ENCODE data around the gene CDH1.
A peak's percentile ranks its signal among the peaks of the same experiment; 100 is the strongest.
"Not testable (repeated sequence)": the region's sequence is repeated elsewhere in the genome, so short reads cannot be mapped to it uniquely, and the experiment has no call there.

CDH1 gene

DNA sequence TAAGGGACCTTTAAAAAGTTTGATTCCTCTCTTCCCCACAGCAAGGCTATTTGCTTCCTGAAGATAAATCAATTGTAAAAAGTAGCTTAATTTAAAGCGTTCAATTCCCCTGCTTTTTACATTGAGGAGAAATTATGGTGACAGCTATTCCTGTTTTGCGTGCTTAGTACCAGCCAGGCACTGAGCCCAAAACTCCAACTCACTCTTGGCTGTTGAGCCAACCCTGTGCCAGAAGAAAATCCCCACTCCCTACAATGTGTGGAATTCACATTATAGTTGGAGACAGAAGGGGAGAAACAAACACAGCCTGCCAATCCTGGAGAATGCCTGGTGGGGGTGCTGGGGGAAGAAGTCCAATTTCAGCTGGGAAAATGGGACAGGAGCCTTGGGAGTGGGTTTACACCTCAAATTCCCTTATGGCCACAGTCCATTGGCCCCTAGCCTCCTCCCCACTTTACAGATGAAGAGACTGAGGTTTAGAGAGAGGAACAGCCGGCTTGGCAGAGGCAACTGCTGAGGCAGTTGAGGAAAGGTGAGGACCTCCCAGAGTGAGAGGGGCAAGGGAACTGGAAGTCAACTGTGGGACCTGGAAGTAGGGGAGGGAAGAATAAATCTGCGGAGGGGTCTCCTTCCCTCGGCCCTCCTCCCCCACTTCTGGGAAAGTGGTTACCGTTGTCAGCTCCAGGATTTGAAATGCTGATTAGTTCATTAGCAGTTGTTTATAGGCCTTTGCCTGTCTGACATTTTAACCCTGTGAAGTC lies 26.1 kb downstream of the CDH1 start:
- peak; percentile 74 for DNase-seq (ENCODE audit: low spot score)

DNA sequence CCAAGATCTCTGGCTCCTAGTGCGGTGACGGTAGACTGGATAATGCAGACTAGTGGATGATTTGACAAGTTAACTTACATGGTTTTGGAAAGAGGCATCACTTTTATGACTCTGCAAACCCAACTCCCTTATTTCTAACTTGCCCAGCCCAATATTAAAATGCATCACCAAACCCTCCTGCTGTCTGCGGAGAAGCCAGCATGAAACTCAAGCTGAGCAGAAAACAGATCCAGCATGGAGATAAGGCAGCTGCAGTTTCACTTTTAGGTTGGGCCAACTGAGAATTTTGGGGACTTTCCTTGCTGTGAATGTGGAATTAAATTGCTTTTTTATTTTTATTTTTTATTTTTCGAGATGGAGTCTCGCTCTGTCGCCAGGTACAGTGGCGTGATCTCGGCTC lies 27.8 kb downstream of the CDH1 start:
- no peak for DNase-seq (ENCODE audit: low spot score)

DNA sequence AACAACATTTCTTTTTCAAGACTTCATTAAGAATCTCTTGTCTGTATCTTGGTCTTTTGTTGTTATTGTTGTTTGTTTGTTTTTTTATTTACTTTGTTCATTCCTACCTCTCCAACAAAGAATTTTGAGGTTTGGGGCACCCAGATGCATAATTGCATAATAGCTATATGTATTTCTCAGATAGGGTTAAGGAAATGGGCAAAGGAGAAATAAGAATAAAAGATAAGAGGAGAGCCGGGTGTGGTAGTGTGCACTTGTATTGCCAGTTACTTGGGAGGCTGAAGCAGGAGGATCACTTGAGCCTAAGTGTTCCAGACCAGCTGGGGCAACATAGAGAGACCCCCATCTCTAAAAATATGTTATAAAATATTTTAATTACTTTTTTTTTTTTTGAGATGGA lies 30.5 kb downstream of the CDH1 start:
- no peak for DNase-seq (ENCODE audit: low spot score)

DNA sequence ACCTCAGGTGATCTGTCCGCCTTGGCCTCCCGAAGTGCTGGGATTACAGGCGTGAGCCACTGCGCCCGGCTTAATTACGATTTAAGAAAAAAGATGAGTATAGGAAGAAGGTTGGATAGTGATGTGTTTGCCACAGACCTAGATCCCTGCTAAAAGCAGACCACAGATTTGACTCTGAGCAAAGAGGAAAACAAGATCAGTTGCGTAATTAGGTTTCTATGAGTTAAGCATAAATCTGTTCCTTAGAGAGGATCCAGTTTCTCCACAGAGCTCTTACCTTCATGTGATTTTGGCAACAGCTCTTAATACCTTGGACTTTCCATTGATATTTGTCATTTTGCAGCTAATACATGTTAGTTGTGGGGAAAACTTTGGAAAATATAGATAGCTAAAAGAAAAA lies 31.1 kb downstream of the CDH1 start:
- no peak for DNase-seq (ENCODE audit: low spot score)

DNA sequence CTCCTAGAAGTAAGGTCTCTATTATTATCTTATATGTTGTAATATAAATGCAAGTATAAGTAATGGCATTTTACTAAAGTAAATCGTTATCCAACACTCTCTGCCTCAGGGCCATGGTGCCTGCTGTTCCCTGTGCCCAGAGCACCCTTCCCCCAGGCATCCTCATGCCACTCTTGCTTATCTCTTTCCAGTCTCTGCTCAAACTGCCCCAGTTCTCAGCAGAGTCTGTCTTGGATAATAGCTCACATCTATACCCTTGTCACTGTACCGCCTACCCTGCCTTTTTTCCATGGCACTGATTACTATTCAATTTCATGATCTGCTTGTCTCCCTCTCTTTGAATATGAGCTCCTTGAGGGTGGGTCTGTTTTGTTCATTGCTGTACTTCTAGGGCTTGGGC lies 31.7 kb downstream of the CDH1 start:
- no peak for DNase-seq (ENCODE audit: low spot score)

DNA sequence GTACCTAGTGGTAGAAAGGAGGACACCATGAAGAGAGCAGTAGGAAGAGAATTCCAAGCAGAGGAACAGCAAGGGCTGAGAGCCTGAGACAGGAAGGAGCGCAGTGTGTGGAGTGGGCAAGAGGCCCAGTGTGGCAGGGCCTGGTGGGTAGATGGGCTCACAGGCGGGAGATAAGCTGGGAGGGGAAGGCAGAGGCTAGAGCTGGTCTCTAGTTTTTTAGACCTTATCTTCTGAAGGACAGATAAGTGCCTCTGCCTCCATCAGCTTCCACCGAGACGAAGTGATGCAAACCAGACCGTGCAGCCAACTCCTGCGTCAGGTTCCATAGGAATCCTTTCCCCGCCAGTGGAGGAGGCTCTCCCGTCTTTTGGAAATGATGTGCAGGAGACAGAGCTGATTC lies 33.6 kb downstream of the CDH1 start:
- DNase-seq (ENCODE audit: low spot score): no peak

DNA sequence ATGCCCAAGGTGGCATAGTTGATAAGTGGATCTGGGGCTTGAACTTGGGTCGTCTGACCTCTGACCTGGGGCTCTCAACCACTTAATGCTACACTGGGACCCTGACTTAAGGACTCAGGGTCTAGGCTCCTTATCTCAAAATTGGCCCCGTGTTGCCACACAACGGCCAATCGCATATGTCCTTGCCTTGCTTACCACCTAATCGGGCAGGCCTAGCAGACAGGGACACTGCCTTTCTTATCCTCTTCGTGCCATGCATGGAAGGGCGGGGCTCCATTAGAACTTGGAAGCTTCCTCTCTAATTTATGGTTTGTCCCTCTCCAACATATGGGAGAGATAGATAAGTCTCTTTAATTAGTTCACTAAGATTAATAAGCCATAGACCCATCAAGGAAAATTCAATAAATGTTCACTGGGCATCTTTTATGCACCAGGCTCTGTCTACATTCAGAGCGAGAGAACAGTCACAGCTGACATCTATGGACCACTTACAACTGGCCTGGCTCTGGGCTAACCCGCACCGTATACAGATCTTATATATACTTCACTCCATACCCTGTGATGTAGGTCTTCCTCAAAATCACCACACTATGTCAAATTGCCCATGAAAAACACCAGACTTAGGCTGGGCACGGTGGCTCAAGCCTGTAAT lies 35.1 kb downstream of the CDH1 start:
- DNase-seq (ENCODE audit: low spot score): no peak

DNA sequence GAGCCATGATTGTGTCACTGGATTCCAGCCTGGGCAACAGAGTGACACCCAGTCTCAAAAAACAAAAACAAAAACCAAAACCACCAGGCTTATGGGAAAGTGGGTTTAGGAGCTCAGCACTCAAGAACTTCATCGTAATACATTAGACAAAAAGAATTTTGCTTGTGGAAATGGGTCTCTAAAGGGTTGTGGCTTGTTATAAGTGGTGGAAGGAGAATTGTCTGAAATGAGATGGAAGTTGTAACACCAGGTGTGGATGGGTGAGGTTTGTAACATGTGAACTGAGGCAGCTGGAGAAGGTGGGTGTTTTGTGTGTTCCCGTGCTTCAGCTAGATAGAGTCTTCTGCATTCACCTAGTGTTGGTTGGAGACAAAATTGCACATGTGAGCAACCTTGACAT lies 35.8 kb downstream of the CDH1 start:
- no peak for DNase-seq (ENCODE audit: low spot score)

DNA sequence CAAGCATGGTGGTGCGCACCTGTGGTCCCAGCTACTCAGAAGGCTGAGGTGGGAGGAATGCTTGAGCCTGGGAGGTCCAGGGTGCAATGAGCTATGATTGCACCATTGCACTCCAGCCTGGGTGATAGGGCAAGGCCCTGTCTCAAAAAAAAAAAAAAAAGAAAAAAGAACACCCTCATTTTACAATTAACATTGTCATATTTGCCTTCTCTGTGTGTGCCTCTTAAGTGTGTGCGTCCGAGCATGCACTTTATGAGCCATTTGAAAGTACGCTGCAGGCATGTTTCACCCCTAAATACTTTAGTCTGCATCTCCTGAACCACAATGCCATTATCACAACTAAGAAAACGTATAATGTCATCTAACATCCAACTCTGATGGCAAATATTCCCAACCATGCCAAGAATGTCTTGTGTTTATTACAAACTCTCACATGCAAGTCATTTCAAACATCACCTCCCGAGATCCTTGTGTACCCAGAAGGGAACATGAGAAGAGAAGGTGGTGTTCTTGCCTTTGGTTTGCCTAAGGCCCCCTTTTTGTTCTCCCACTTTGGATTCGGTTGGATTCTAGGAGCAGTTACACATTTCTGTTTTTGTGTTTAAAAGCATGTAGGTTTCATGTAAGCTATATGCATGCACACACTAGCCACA lies 38.0 kb downstream of the CDH1 start:
- no peak for DNase-seq (ENCODE audit: low spot score)

DNA sequence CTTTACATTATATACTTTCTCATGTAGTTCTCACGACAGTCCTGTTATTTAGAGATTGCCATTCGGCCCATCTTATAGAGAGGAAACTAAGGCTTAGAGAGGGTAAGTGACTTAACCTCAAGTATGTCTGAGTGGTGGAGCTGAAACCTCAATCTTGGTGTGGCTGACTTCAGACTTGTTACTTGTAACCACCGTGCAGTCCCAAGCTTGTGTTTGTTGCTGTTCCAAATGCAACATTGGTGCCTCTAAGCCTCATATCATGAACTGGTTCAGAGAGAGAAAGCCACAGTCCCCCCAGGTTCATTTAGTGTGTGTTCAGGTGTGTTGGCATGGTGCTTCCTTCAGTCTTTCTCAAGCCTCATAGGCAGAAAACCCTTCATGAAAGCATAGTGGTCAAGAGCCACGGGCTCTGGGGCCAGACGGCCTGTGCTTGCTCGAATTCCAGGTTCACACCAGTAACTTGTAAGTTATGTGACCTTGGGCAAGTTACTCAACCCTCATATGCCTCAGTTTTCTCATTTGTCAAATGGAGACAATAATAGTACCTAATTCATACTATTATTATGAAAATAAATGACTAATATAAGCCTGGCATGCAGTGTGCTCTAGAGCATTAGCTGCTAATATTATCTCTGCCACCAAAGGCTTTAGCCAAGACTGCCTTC lies 39.9 kb downstream of the CDH1 start:
- no peak for DNase-seq (ENCODE audit: low spot score)

DNA sequence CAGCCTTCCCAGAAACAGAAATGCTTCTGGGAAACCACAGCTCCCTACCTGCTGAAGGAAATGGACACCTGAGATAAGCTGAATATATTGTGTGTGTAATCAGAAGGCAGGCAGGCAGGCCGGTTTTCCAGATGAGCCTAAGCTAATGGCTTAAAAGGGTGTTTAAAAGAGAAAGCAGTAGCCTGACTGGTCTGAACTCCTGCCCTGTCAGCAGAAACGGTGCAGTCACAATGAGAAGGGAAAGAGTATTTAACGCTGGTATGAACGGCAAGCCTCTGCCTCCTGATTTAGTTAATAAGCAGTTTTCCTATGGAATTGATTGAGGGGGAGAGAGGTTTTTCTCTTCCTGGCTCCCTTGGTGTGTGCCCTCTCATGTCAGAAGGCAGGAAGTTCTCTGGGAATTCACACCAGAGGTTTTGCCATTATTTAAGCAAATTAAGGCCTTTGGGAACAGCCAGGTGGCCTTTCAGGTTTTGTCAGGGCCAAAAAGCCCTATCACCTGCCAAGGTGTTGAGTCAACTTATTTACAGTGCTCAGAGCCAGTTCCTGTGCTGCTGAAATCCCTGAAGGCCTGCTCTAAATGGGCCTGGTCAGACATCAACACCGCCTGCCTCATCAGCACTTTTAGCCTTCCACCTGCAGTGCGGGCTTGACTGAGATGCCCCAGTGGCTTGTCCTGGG lies 41.6 kb downstream of the CDH1 start:
- DNase-seq (ENCODE audit: low spot score): no peak

DNA sequence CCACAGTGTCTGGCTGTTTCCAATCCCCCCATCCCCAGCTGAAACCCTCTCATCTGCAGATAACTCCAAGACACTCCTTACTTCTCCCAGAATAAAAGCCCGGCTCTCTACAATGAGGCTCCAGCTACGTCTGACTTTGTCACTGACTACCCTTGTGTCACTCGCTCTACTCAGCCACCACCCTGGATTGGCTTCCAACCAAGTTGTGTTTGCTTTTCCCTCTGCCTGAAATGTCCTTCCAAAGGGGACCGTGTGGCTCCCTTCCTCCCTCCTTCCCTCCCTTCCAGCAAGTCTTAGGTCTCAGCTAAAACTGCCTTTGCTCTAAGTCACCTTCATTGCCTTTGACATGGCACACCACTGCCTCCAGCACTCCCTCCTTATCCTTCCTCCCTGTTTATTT lies 42.8 kb downstream of the CDH1 start:
- DNase-seq (ENCODE audit: low spot score): no peak

DNA sequence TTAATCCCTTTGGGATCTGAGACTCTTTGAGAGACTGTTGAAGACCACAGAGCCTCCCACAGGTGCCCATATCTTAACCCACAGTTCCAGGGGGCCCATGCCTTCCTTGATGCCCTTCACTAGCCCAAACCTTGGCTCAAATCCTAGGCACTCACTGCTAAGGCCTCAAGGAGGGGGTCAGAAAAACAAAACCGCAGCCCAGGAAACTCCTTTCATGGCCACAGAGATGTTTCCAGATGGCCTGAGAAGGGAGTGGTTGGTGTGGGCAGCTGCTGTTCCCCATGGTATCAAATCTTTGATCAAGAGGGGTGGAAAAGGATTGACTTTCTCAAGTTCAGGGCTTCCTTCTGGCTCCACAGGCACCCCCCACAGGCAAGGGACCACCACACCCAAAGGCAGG lies 44.7 kb downstream of the CDH1 start:
- DNase-seq (ENCODE audit: low spot score): no peak

DNA sequence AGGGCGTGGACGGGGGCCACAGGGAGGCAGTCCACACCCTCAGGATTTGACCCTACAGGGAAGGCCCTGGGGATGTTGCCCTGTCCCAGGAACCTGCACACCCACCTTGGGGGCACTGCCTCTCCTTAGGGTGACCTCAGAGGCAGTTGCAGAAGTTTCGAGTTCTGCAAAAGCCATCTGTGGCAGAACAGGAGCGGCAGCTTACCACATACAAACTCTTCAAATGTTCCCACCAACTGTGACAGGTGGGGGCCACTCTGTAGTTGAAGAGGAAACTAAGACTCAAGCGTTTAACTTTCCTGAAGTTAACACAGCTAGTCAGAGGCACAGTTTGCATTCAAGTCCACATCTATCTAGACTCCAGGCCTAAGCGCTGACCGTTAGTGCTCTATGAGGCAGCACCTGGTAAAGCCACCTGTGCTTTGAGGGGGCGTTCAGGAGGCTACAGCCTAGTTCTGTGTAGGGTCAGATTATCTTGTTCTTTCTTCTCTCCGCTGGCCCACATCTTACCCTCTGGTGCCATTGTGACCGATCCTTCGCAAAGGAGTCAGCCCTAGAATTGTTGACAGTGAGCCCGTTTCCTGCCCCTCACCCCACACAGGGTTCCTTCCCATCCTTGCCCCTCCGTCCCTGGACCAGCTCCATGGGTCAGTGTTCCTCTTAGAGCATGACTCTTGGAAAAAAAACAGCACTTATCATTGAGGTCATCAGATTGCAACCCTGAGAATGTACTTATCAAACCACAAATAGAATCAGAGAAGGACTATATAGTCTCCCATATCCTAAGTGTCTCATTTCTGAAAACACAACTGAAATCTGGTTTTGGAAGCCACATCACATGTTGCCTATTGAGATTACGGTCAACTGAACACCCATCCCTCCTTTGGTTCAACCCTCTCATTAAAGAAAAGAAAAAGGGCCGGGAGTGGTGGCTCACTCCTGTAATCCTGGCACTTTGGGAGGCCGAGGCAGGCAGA lies 45.4 kb downstream of the CDH1 start:
- no peak for DNase-seq (ENCODE audit: low spot score)

DNA sequence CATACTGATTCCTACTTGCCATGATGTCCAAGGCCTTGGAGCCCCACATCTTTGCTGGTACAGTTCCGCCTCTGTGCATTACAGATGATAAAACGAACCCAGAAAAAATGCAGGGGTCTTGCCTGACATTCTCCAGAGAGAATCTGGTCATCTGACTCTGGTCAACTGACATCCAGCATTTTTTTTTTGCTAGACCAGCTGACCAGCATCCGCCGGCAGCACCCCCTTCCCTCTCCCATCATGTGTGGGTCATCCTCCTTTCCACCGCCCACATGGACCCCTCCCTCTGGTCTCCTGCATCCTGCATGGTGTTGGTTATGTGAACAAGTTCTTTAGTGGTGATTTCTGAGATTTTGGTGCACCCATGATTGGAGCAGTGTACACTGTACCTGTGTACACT lies 47.1 kb downstream of the CDH1 start:
- DNase-seq (ENCODE audit: low spot score): no peak

DNA sequence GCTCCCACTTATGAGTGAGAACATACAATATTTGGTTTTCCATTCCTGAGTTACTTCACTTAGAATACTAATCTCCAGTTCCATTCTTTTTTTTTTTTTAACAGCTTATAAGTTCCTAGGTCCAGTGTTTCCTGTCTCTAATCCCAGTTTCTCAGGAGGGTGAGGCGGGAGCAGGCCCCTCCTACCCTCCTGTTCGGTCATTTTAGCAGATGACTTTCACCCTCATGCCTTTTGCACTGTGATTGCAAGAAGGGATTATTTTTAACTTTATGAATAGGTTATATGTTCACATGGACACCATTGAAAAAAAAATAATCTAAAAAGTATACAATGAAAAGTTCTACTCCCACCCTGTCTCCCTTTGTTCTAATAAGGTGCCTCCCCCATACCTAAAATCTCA lies 47.6 kb downstream of the CDH1 start:
- no peak for DNase-seq (ENCODE audit: low spot score)

DNA sequence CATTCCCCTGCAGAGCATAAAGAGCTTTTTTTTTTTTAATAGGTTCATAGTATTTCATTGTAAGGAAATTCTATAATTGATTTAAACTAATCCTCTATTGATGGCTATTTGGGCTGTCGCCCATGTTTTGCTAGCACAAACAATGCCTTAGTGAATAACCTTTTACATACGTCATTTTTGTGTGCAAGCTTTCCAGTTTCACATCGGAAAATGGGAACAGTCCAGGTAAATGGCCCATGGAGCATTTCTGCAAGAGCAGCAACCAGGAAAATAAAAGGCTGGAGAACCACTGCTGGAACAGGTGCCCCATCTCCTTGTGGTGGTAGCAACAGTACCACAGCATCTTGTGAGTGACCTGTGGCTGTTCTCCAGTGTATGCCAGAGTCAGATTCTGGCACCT lies 48.6 kb downstream of the CDH1 start:
- no peak for DNase-seq (ENCODE audit: low spot score)

DNA sequence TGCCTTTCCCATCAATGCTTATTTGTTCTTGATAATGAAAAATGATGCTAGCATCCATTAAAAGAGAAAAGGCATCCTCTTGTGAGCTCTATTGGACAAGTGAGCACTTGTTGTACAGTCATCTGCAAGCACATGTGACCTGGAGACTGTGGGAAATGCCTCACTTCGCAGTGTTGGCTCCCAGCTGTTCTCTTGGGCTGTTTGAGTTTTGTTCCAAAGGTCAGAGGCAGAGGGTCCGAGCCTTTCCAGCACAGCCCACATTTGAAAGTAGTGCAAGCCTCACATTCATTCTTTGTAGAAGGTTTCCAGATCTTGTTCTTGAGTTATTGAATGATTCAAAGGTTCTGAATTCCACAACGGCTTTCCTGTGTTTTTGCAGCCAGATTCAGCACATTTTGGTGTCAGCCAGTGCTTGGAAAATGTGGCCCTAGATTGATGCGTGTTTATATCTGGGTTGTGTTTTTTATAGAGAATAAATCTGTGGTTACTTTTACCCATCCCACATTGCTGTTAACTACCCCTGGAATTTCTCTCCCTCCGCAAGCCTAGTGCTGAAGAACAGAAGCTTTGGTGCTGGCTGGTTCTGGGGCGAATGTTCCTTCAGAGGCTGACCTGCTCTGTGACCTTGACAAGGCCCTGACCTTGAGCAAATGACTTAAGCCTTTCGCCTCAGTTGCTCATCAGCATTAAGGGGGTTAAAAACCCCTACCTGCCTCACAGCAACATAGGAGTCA lies 49.8 kb downstream of the CDH1 start:
- DNase-seq (ENCODE audit: low spot score): peak; percentile 51

DNA sequence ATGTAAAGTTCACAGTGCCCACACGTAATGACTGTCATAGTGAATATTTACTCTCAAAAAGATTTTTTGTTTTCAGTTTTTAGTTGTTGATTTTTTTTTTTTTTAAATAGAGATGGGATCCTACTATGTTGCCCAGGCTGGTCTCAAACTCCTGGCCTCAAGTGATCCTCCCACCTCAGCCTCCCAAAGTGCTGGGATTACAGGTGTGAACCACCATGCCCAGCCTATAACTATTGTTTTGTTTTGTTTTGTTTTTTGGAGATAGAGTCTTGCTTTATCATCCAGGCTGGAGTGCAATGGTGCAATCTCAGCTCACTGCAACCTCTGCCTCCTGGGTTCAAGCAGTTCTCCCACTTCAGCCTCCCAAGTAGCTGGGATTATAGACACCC lies 50.3 kb downstream of the CDH1 start:
- DNase-seq (ENCODE audit: low spot score): not testable (repeated sequence)

DNA sequence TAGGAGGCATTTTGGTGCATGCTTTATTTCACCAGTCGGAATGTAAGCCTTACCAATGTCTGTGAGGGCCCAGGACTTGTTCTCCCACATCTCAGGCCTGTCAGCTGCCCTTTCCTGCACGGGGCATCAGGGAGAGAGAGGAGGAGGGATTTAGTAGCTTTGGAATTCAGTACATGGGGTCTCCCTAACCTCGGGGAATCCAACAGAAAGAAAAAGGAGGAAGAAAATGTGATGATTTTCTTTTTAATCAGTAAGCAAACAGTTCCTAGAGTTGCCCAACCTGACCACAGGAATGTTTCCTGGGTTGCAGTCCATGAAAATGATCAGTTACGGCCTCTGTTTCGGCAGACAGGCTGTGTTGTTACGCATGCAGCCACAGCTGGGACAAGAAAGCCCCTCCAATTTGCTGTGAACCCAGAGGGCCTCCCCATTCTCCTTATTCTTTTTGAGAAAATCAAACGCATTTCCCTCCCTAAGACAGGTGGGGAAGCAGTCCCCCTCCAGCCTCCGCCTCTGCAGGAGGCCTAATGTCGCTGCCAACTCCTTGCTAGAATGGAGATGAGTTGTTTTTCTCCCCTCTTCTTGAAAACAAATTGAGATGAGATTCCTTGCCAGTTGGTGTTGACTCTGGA lies 53.2 kb downstream of the CDH1 start:
- peak; percentile 80 for DNase-seq (ENCODE audit: low spot score)

All from GM03348 (cell line).